ENCODE data around the gene CCR2. TPM values are rescaled to one million over a fixed set of nuclear protein-coding genes. Genes with fewer than 3 reads are reported as not detected.
"Not testable (repeated sequence)": the region's sequence is repeated elsewhere in the genome, so short reads cannot be mapped to it uniquely, and the experiment has no call there.

Gene CCR2
- total RNA-seq, 1 donor from 2014 or later: not detected

GRCh38 chr3:46375814-46376213, 21.9 kb downstream of the CCR2 start:
- DNase-seq (ENCODE audit: low read depth, low spot score): no peak

GRCh38 chr3:46378426-46378942, 24.6 kb downstream of the CCR2 start:
- DNase-seq (ENCODE audit: low read depth, low spot score): no peak

GRCh38 chr3:46380471-46381221, 26.7 kb downstream of the CCR2 start:
- DNase-seq (ENCODE audit: low read depth, low spot score): no peak

- DNase-seq (ENCODE audit: low read depth, low spot score): no peak
These were observed 27.7 kb downstream of the CCR2 start for GRCh38 chr3:46381625-46382024.

- no peak for DNase-seq (ENCODE audit: low read depth, low spot score)
These were observed 29.5 kb downstream of the CCR2 start for GRCh38 chr3:46383211-46383950.

- DNase-seq (ENCODE audit: low read depth, low spot score): no peak
These were observed 30.0 kb downstream of the CCR2 start for GRCh38 chr3:46383951-46384330.

GRCh38 chr3:46386205-46386604, 32.3 kb downstream of the CCR2 start:
- peak; percentile 41 for DNase-seq (ENCODE audit: low read depth, low spot score)

- DNase-seq (ENCODE audit: low read depth, low spot score): not testable (repeated sequence)
These were observed 34.9 kb downstream of the CCR2 start for GRCh38 chr3:46388847-46389246.

- no peak for DNase-seq (ENCODE audit: low read depth, low spot score)
These were observed 35.4 kb downstream of the CCR2 start for GRCh38 chr3:46389306-46389705.

- DNase-seq (ENCODE audit: low read depth, low spot score): not testable (repeated sequence)
These were observed 37.6 kb downstream of the CCR2 start for GRCh38 chr3:46391526-46391925.

- DNase-seq (ENCODE audit: low read depth, low spot score): no peak
These were observed 39.1 kb downstream of the CCR2 start for GRCh38 chr3:46393011-46393410.

- no peak for DNase-seq (ENCODE audit: low read depth, low spot score)
These were observed 39.9 kb downstream of the CCR2 start for GRCh38 chr3:46393554-46394434.

- DNase-seq (ENCODE audit: low read depth, low spot score): no peak
These were observed 41.3 kb downstream of the CCR2 start for GRCh38 chr3:46395210-46395661.

GRCh38 chr3:46395766-46396530, 42.0 kb downstream of the CCR2 start:
- no peak for DNase-seq (ENCODE audit: low read depth, low spot score)

- no peak for DNase-seq (ENCODE audit: low read depth, low spot score)
These were observed 43.2 kb downstream of the CCR2 start for GRCh38 chr3:46397111-46397510.

GRCh38 chr3:46398186-46398955, 44.5 kb downstream of the CCR2 start:
- DNase-seq (ENCODE audit: low read depth, low spot score): no peak

- no peak for DNase-seq (ENCODE audit: low read depth, low spot score)
These were observed 45.2 kb downstream of the CCR2 start for GRCh38 chr3:46399098-46399497.

GRCh38 chr3:46399557-46399956, 45.6 kb downstream of the CCR2 start:
- no peak for DNase-seq (ENCODE audit: low read depth, low spot score)

- DNase-seq (ENCODE audit: low read depth, low spot score): peak; percentile 36
These were observed 46.3 kb downstream of the CCR2 start for GRCh38 chr3:46400000-46400734.

All from pulmonary artery endothelial cell (primary cell).